CD4-positive, alpha-beta T cell (primary cell): Measurements from ENCODE around the gene CACNB2. TPM values are rescaled to one million over a fixed set of nuclear protein-coding genes. Genes with fewer than 3 reads are reported as not detected.

Experiments
- ATAC-seq: fragments of 200-7000 bp; cut with Tn5 transposase; one replicate; pipeline ENCODE4 v1.10.0; 2022; ENCODE audit warnings: mild to moderate bottlenecking; ENCODE audit not compliant: poor library complexity
- CTCF ChIA-PET: fragments of 350-600 bp; sonication (Branson Sonifier 250); formaldehyde crosslinking; loops from one replicate; lab custom pipeline; 2021; ENCODE audit warnings: antibody characterized with exemption, inconsistent platforms; lab: Charles Lee
- POLR2A ChIA-PET: fragments of 350-600 bp; sonication (Branson Sonifier 250); formaldehyde crosslinking; loops from one replicate; lab custom pipeline; 2021; ENCODE audit warnings: antibody characterized with exemption, inconsistent platforms; lab: Charles Lee
- DNase-seq, 14 experiments: peaks; one replicate each; pipeline ENCODE4 v3.0.0-alpha.2; 2013 to 2020; ENCODE audit warnings: mixed read lengths in 2 of 14
- H3K27ac ChIP-seq, 2 donors: one replicate each; pipeline versions ENCODE4 v1.5.1 to v1.7.0; 2013; ENCODE audit warnings: low read length in 2 of 2, low read depth in 1 of 2, mild to moderate bottlenecking in 1 of 2
- H3K27me3 ChIP-seq, 2 experiments: 1 replicate in 1 of 2; 2 replicates in 1 of 2; pipeline versions ENCODE4 v1.6.1 to v1.7.0; 2013; ENCODE audit warnings: low read length in 2 of 2, control low read depth in 1 of 2, mild to moderate bottlenecking in 1 of 2, moderate library complexity in 1 of 2; ENCODE audit not compliant: insufficient read depth in 2 of 2, control insufficient read depth in 1 of 2
- H3K36me3 ChIP-seq: one replicate; pipeline ENCODE4 v1.6.1; 2013; ENCODE audit warnings: low read length, control low read depth; ENCODE audit not compliant: insufficient read depth
- H3K4me1 ChIP-seq: one replicate; pipeline ENCODE4 v1.6.1; 2013; ENCODE audit warnings: low read length, control low read depth; ENCODE audit not compliant: insufficient read depth
- H3K4me3 ChIP-seq: one replicate; pipeline ENCODE4 v1.5.1; 2013; ENCODE audit warnings: mild to moderate bottlenecking, low read length, moderate library complexity
- H3K9me3 ChIP-seq, 2 experiments: 1 replicate in 1 of 2; 2 replicates in 1 of 2; pipeline versions ENCODE4 v1.6.1 to v1.7.0; 2013; ENCODE audit warnings: low read length in 2 of 2, mild to moderate bottlenecking in 2 of 2, control low read depth in 1 of 2, moderate library complexity in 1 of 2; ENCODE audit not compliant: control insufficient read depth in 1 of 2, insufficient read depth in 1 of 2
- H3K27ac Mint-ChIP-seq: one replicate; pipeline ENCODE4 v1.8.0; 2020; ENCODE audit warnings: mixed read lengths
- H3K27me3 Mint-ChIP-seq: one replicate; pipeline ENCODE4 v1.8.0; 2021; ENCODE audit warnings: mixed read lengths
- H3K36me3 Mint-ChIP-seq: one replicate; pipeline ENCODE4 v1.8.0; 2021; ENCODE audit warnings: low read depth, mixed read lengths
- H3K4me1 Mint-ChIP-seq: one replicate; pipeline ENCODE4 v1.8.0; 2021; ENCODE audit warnings: low read depth, mixed read lengths
- H3K4me3 Mint-ChIP-seq: one replicate; pipeline ENCODE4 v1.8.0; 2020; ENCODE audit warnings: mild to moderate bottlenecking, mixed read lengths
- H3K9me3 Mint-ChIP-seq: one replicate; pipeline ENCODE4 v1.8.0; 2020; ENCODE audit warnings: mixed read lengths
- intact Hi-C, 2 experiments: fragments of 100-400 bp; cut with DNase I in 1 of 2; cut with micrococcal nuclease in 1 of 2; formaldehyde crosslinking; loops; one replicate each; pipeline versions ENCODE4 v1.15.1 to v1.9.0; 2023 to 2025; cut with DNase I, micrococcal nuclease
- total RNA-seq, 174 experiments: library from RNA in 2 of 174; stranded (reverse) in 2 of 174; gene quantifications; one replicate each; pipeline ENCODE4 v1.2.3 and lab custom pipeline; 2021 to 2026
- TF ChIP-seq, protein P1 (sequence below): fragments of 200-600 bp; IDR thresholded peaks from one replicate; pipeline ENCODE4 v1.8.0; 2022; ENCODE audit warnings: antibody characterized with exemption, mild to moderate bottlenecking

The CACNB2 gene
- total RNA-seq, 2 experiments from 2014 or later: 0.34 TPM; not detected in 1

DNA sequence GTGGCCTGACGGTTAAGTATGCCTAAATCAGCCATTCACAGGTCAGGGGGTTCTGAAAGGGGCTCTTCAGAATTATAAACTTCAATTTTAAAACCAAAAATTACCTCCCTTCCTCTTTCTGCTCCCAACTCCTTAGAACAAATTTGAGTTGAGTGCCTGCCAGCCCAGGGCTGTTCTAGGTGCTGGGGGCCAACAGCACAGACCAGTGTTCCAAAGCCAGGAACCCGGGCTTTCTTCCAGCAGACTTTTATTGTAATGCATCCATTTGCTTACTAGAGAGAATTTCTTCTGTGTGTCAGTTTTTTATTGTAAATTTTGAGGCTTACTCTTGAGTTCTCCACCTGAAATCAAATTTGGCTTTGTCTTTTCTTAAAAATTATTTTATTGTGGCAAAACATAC, 238.5 kb downstream of the CACNB2 start:
- intact Hi-C loops: no loop called here

DNA sequence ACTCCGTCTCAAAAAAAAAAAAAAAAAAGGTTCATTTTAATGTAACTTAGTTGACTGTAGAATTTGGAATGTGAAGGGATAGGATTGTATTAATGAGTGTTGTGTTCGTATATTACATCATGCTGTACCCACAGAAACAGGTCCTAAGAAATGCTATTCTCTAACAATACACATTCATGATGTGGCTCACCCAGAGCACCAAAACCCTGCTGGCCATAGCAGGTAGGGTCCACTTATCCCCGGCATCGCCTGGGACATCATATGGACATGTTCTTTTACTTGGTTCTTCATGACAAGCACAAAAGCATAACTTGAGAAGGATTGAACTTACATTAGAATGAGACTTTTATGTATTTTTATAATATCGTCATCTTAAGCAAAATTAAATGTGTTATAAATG, 241.5 kb downstream of the CACNB2 start:
- Histone ChIP-seq H3K4me1 (no peaks in the 10 kb centered on the region), H3K36me3 (no peaks in the 10 kb centered on the region), H3K27me3 (no peaks in the 10 kb centered on the region), H3K4me3 (no peak overlapping the region), H3K9me3 (no peaks in the 10 kb centered on the region), H3K27ac (no peak overlapping the region)
- POLR2A ChIA-PET: no interaction called here
- no peak for DNase-seq
- TF ChIP-seq, protein P1, sequence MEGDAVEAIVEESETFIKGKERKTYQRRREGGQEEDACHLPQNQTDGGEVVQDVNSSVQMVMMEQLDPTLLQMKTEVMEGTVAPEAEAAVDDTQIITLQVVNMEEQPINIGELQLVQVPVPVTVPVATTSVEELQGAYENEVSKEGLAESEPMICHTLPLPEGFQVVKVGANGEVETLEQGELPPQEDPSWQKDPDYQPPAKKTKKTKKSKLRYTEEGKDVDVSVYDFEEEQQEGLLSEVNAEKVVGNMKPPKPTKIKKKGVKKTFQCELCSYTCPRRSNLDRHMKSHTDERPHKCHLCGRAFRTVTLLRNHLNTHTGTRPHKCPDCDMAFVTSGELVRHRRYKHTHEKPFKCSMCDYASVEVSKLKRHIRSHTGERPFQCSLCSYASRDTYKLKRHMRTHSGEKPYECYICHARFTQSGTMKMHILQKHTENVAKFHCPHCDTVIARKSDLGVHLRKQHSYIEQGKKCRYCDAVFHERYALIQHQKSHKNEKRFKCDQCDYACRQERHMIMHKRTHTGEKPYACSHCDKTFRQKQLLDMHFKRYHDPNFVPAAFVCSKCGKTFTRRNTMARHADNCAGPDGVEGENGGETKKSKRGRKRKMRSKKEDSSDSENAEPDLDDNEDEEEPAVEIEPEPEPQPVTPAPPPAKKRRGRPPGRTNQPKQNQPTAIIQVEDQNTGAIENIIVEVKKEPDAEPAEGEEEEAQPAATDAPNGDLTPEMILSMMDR: no peak
- no peak overlapping the region for H3K4me3 Mint-ChIP-seq
- no peaks in the 10 kb centered on the region for H3K9me3 Mint-ChIP-seq
- no peaks in the 10 kb centered on the region for H3K36me3 Mint-ChIP-seq
- intact Hi-C loops: no loop called here
- no peak overlapping the region for H3K27ac Mint-ChIP-seq
- H3K4me1 Mint-ChIP-seq: no peaks in the 10 kb centered on the region
- peaks cover 4% of the 10 kb centered on the region for H3K27me3 Mint-ChIP-seq
- CTCF ChIA-PET: no interaction called here
- no peak for ATAC-seq

More for the DNA sequence above, 238.5 kb downstream of the CACNB2 start:
- no peaks in the 10 kb centered on the region for H3K27me3 ChIP-seq
- TF ChIP-seq, protein P1: no peak
- H3K27me3 Mint-ChIP-seq: peaks cover 4% of the 10 kb centered on the region
- no peaks in the 10 kb centered on the region for H3K4me1 ChIP-seq
- H3K9me3 Mint-ChIP-seq: no peaks in the 10 kb centered on the region
- H3K4me3 Mint-ChIP-seq: no peak overlapping the region
- H3K36me3 ChIP-seq: no peaks in the 10 kb centered on the region
- ChIA-PET CTCF (no interaction called here), POLR2A (no interaction called here)
- no peak overlapping the region for H3K4me3 ChIP-seq
- H3K9me3 ChIP-seq: no peaks in the 10 kb centered on the region
- no peaks in the 10 kb centered on the region for H3K36me3 Mint-ChIP-seq
- H3K27ac ChIP-seq: no peak overlapping the region
- H3K27ac Mint-ChIP-seq: no peak overlapping the region
- no peaks in the 10 kb centered on the region for H3K4me1 Mint-ChIP-seq
- no peak for ATAC-seq
- no peak for DNase-seq

DNA sequence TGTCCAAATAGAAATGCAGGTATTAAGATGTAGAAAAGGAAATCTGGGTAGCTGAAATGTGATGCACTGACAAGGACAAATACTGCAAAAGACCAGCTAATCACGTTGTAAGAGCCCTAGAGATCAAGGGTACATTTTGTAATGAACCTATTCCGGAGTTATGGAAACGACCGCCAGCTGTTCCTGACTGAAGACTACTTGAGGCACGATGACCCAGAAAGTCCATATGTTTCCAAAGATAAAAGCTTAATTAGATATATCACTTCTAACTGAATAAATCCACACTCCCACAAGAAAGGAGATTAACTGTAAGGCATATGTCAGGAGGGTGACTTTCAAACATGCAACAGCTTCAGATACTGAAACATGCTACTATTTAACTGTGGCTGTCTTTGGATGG, 257.7 kb downstream of the CACNB2 start:
- Histone ChIP-seq H3K27me3 (peaks cover 0 to 16% of the 10 kb centered on the region in 2 experiments), H3K4me1 (no peaks in the 10 kb centered on the region), H3K4me3 (no peak overlapping the region), H3K36me3 (no peaks in the 10 kb centered on the region), H3K27ac (no peak overlapping the region), H3K9me3 (no peaks in the 10 kb centered on the region)
- CTCF ChIA-PET: no interaction called here
- no peak for ATAC-seq
- TF ChIP-seq, protein P1: no peak
- Mint-ChIP-seq H3K4me1 (no peaks in the 10 kb centered on the region), H3K4me3 (no peak overlapping the region), H3K9me3 (no peaks in the 10 kb centered on the region), H3K27me3 (peaks cover 4% of the 10 kb centered on the region), H3K36me3 (no peaks in the 10 kb centered on the region), H3K27ac (no peak overlapping the region)
- DNase-seq: no peak
- POLR2A ChIA-PET: no interaction called here
- intact Hi-C loops: no loop called here
